HG02642 (cell line): ENCODE data around the gene MTREX.

Experiments
- ATAC-seq: cut with Tn5 transposase; IDR thresholded peaks from one replicate; pipeline ENCODE4 v1.9.1; 2021; ENCODE audit warnings: mild to moderate bottlenecking; ENCODE audit not compliant: unreplicated experiment, poor library complexity

The MTREX gene

GRCh38 chr5:55324006-55324405 lies 16.2 kb downstream of the MTREX start:
- ATAC-seq = no peak

DNA sequence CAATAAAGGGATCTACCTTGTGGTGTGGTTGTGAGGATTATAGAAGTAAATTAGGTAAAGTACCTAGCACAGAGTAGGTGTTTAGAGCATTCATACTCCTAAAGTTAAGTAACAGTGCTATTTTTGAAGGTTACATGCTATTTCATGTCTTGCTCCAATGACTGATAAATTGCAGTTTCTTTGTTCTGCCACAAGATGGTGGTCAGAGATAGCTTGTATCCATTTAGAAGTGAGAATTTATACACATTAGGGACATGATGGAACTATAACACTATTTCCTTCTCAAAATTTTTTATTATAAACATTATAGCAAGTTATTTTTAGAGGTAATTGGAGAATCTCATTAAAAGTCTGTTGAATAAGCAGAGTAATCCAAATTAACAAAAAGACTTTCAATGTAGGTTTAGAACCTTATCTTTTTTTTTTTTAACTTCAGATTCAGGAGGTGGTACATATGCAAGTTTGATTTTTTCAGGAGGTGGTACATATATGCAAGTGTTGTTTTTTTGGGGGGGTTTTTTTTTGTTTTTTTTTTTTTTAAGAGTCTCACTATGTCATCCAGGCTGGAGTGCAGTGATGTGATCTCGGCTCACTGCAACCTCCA lies 17.1 kb downstream of the MTREX start:
- ATAC-seq = peak; percentile 58

DNA sequence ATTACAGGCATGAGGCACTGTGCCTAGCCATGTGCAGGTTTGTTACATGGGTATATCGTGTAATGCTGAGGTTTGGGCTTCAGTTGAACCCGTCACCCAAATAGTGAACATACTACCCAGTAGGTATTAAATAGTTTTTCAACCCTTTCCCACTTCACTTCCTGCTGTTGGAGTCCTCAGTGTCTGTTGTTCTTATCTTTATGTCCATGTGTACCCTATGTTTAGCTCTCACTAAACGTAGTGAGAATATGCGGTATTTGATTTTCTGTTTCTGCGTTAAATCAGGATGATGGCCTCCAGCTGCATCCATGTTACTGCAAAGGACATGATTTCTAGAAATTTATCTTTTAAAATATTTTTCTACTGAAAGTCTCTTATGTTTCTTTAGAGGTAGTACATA lies 17.8 kb downstream of the MTREX start:
- no peak for ATAC-seq

GRCh38 chr5:55327281-55327680 lies 19.5 kb downstream of the MTREX start:
- ATAC-seq = no peak

GRCh38 chr5:55331321-55331720 lies 23.5 kb downstream of the MTREX start:
- no peak for ATAC-seq

- no peak for ATAC-seq
These were observed 25.2 kb downstream of the MTREX start for GRCh38 chr5:55333017-55333416.

- ATAC-seq = no peak
These were observed 26.0 kb downstream of the MTREX start for GRCh38 chr5:55333811-55334210.

GRCh38 chr5:55338092-55338613 lies 30.4 kb downstream of the MTREX start:
- ATAC-seq = no peak

DNA sequence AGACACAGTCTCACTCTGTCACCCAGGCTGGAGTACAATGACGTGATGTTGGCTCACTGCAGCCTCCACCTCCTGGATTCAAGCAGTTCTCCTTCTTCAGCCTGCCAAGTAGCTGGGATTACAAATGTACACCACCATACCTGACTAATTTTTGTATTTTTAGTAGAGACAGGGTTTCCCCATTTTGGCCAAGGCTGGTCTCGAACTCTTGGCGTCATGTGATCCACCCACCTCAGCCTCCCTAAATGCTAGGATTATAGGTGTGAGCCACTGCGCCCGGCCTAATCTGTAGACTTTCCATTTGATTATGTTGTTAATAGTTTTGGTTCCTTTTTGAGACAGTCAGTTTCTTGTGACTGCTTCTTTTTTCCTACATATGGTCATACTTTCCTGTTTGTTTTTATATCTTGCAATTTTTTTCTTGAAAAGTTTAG lies 31.0 kb downstream of the MTREX start:
- ATAC-seq = peak; percentile 79

DNA sequence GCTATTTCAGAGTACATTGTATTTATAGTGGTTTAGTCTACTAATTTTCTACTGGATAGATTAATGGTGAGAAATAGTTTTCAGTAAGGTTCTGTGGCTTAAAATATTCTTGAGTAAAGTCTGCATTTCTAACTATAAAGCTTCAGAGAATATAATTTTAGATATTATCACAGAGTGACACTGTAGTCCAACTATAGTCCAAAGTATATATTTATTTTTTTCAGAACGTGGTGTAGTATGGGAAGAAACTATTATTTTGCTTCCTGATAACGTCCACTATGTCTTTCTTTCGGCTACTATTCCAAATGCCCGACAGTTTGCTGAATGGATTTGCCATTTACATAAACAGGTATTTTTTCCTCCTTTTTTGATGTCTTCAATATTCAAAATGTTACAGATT lies 35.3 kb downstream of the MTREX start:
- ATAC-seq = no peak

DNA sequence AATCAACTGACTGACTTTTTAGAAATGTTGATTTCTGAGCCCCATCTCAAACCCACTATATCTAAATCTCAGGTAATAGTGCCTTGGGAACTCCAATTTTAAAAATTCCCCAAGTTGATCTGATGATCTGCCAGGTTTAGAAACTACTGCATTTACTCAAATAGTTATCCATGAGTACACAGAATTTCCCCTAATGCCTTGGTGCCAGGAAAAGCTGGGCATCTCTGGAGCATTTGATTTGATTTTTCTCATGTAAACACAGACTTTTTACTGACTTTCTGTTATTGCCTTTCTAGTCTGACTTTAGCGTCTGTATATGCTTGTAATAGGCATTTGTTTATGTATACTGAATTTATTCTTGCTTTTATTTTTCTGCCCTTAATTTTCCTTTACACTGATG lies 35.8 kb downstream of the MTREX start:
- ATAC-seq = no peak

DNA sequence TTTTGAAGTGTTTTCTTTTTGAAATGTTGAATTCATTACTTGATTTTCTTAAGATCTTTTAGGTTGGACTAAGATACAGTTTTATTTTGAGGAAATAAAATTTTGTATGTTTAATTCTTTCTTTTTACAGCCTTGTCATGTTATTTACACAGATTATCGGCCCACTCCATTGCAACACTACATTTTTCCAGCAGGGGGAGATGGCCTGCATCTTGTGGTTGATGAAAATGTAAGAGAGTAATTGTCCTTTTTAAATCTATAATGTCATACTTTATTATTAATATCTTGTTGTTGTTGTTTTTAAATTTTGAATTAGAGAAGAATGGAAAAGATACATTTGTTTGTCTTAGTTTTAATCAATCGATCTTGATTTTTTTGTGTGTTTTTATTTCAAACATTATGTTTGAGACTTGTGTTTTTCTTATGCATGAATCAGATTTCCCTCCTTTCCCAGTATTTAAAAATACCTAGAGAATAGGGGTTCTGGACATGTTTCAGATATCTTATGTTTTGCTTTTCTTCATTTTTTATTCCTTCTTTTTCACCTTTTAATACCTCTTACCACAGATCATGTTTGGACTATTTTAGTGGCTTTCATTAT lies 36.7 kb downstream of the MTREX start:
- no peak for ATAC-seq

DNA sequence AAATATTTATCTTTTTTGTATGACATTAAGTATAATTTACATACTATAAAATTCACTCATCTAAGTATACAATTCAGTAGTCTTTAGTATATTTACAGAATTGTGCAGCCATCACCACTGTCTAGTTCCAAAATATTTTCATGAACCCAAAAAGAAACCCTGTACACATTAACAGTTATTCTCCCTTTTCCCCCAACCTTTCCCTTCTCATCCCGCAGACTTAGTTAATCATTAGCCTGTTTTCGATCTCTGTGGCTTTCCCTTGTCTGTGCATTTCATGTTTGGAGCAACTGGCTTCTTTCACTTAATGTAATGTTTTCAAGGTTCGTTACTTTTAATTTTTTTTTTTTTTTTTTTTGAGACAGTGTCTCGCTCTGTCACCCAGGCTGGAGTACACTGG lies 37.5 kb downstream of the MTREX start:
- no peak for ATAC-seq

DNA sequence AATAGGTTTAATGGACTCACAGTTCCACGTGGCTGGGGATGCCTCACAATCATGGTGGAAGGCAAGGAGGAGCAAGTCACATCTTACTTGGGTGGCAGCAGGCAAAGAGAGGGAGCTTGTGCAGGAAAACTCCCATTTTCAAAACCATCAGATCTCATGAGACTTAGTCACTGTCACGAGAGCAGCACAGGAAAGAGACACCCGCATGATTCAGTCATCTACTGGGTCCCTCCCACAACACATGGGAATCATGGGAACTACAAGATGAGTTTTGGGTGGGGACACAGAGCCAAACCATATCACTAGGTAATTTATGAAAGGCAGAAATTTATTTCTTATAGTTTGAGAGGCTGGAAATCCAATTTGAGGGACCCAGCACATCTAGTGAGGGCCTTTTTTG lies 40.0 kb downstream of the MTREX start:
- no peak for ATAC-seq

- no peak for ATAC-seq
These were observed 43.0 kb downstream of the MTREX start for GRCh38 chr5:55350754-55351153.

GRCh38 chr5:55356896-55357295 lies 49.1 kb downstream of the MTREX start:
- no peak for ATAC-seq

GRCh38 chr5:55360190-55360589 lies 52.4 kb downstream of the MTREX start:
- no peak for ATAC-seq

GRCh38 chr5:55363856-55364255 lies 56.1 kb downstream of the MTREX start:
- ATAC-seq = no peak

GRCh38 chr5:55364537-55365055 lies 56.8 kb downstream of the MTREX start:
- ATAC-seq = peak; percentile 96

DNA sequence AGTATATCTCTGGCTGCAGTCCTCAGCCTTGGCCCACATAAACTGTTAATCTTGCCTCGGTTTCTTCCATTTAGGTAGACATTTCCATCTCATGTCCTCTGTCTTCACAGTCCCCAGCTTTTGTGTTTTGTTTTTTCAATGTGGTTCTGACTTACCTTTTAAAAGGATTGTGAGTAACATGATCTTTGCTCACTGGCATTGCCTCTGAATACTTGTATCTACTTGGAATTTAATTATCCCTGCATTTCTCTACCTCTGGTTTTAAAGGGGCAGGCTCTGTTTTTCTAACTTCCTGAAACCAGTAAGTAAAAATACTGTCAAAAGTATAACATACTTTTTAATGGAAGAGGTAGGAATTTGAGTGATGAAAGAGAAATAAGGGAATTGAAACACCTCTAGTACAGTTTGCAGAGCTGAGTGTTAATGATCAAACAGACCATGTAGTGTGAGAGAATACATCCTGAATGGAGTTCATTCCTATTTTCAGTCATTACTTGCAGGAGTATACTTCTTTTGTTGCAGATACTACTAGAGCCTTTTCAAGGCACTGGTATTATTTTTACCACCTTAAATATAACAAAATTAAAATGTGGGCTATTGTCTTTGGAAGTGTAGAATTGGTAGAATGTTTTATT lies 62.6 kb downstream of the MTREX start:
- ATAC-seq = no peak

GRCh38 chr5:55371145-55371544 lies 63.4 kb downstream of the MTREX start:
- no peak for ATAC-seq
